CD8-positive, alpha-beta memory T cell (primary cell): ENCODE results near the gene SLC13A5. TPM values are rescaled to one million over a fixed set of nuclear protein-coding genes. Genes with fewer than 3 reads are reported as not detected.
A peak's percentile ranks its signal among the peaks of the same experiment; 100 is the strongest.

Source experiments
- CTCF ChIA-PET: fragments of 350-600 bp; sonication (Branson Sonifier 250); formaldehyde crosslinking; loops from one replicate; lab custom pipeline; 2021; ENCODE audit warnings: antibody characterized with exemption; lab: Charles Lee
- POLR2A ChIA-PET: fragments of 350-600 bp; sonication (Branson Sonifier 250); formaldehyde crosslinking; loops from one replicate; lab custom pipeline; 2021; ENCODE audit warnings: antibody characterized with exemption; lab: Charles Lee
- DNase-seq, 5 donors: peaks; one replicate each; pipeline versions ENCODE4 v3.0.0 to v3.0.0-alpha.2; 2020 to 2022; ENCODE audit warnings: mixed read lengths in 1 of 5
- H3K27ac ChIP-seq: one replicate; pipeline ENCODE4 v1.7.0; 2013; ENCODE audit warnings: low read depth, mild to moderate bottlenecking, low read length, moderate library complexity
- H3K27me3 ChIP-seq: 2 replicates; pipeline ENCODE4 v1.7.0; 2013; ENCODE audit warnings: low read length, mild to moderate bottlenecking; ENCODE audit not compliant: insufficient read depth, poor library complexity, severe bottlenecking
- H3K36me3 ChIP-seq: 2 replicates; pipeline ENCODE4 v1.7.0; 2013; ENCODE audit warnings: mild to moderate bottlenecking, low read length, moderate library complexity; ENCODE audit not compliant: insufficient read depth
- H3K4me1 ChIP-seq: 2 replicates; pipeline ENCODE4 v1.7.0; 2013; ENCODE audit warnings: mild to moderate bottlenecking, low read length, moderate library complexity; ENCODE audit not compliant: insufficient read depth
- H3K4me3 ChIP-seq: 2 replicates; pipeline ENCODE4 v1.7.0; 2013; ENCODE audit warnings: mild to moderate bottlenecking, low read length
- H3K9me3 ChIP-seq: 2 replicates; pipeline ENCODE4 v1.7.0; 2013; ENCODE audit warnings: mild to moderate bottlenecking, low read length
- H3K27ac Mint-ChIP-seq, 8 donors: one replicate each; pipeline ENCODE4 v1.8.0; 2020 to 2021; ENCODE audit warnings: mixed read lengths in 8 of 8, mild to moderate bottlenecking in 6 of 8, inconsistent platforms in 3 of 8, moderate library complexity in 3 of 8
- H3K27me3 Mint-ChIP-seq, 2 donors: one replicate each; pipeline ENCODE4 v1.8.0; 2020 to 2021; ENCODE audit warnings: mixed read lengths in 2 of 2, mild to moderate bottlenecking in 1 of 2, moderate library complexity in 1 of 2
- H3K36me3 Mint-ChIP-seq, 3 donors: one replicate each; pipeline ENCODE4 v1.8.0; 2020 to 2021; ENCODE audit warnings: mixed read lengths in 3 of 3, inconsistent platforms in 1 of 3, mild to moderate bottlenecking in 1 of 3
- H3K4me1 Mint-ChIP-seq, 3 donors: one replicate each; pipeline ENCODE4 v1.8.0; 2020 to 2021; ENCODE audit warnings: mixed read lengths in 3 of 3, inconsistent platforms in 1 of 3, mild to moderate bottlenecking in 1 of 3
- H3K4me3 Mint-ChIP-seq, 7 donors: one replicate each; pipeline ENCODE4 v1.8.0; 2020 to 2021; ENCODE audit warnings: mixed read lengths in 7 of 7, mild to moderate bottlenecking in 6 of 7, moderate library complexity in 4 of 7, inconsistent platforms in 2 of 7
- H3K9me3 Mint-ChIP-seq, 5 donors: one replicate each; pipeline ENCODE4 v1.8.0; 2020 to 2022; ENCODE audit warnings: mixed read lengths in 5 of 5, mild to moderate bottlenecking in 3 of 5, moderate library complexity in 2 of 5, inconsistent platforms in 1 of 5
- polyA plus RNA-seq: library from polyadenylated mRNA; unstranded; fragments of 300-500 nt; fragmentation: Illumina TruSeq; gene quantifications from one replicate; pipeline ENCODE4 v1.2.3, GENCODE V29; 2021
- total RNA-seq, 2 experiments: library from RNA; stranded (reverse); gene quantifications; one replicate each; pipeline ENCODE4 v1.2.3, GENCODE V29; 2021

Gene SLC13A5
- total and polyA plus RNA-seq, 3 experiments from 2014 or later, result not detected

GRCh38 chr17:6643451-6644125, 69.6 kb downstream of the SLC13A5 start:
- no peak for DNase-seq

GRCh38 chr17:6642592-6642991, 70.6 kb downstream of the SLC13A5 start:
- Mint-ChIP-seq H3K36me3 (peaks cover 0 to 61% (median 8%) of the 10 kb centered on the region in 3 donors), H3K4me3 (peak overlapping the region; percentile 4 to 94 (median 58)), H3K27me3 (peaks cover 0 to 3% of the 10 kb centered on the region in 2 donors), H3K27ac (peak overlapping the region; percentile 20 to 98 (median 74)), H3K9me3 (no peaks in the 10 kb centered on the region), H3K4me1 (peaks cover 40 to 83% (median 69%) of the 10 kb centered on the region in 3 donors)
- Histone ChIP-seq H3K4me3 (no peak overlapping the region), H3K27ac (no peak overlapping the region), H3K27me3 (no peaks in the 10 kb centered on the region), H3K36me3 (peaks cover 12% of the 10 kb centered on the region), H3K4me1 (peaks cover 29% of the 10 kb centered on the region), H3K9me3 (no peaks in the 10 kb centered on the region)
- ChIA-PET POLR2A (interaction anchor here (1.6 kb wide), 1 partner anchor 11 kb away, joined by 3 read pairs; no protein-coding TSS in a partner anchor), CTCF (interaction anchor here (1.6 kb wide), 1 partner anchor 9 kb away, joined by 7 read pairs; the partner anchor contains the start of genes C17orf100 and MED31)
- no peak for DNase-seq

More at GRCh38 chr17:6643451-6644125, 69.6 kb downstream of the SLC13A5 start:
- H3K4me3 Mint-ChIP-seq, result peak overlapping the region in 1 of 7 donors; percentile 51
- H3K27ac Mint-ChIP-seq, result peak overlapping the region in 6 of 8 donors; percentile 36 to 95 (median 65)
- H3K27ac ChIP-seq, result no peak overlapping the region
- H3K4me1 Mint-ChIP-seq, result peaks cover 43 to 83% (median 69%) of the 10 kb centered on the region in 3 donors
- peaks cover 0 to 71% (median 11%) of the 10 kb centered on the region in 3 donors for H3K36me3 Mint-ChIP-seq
- H3K4me1 ChIP-seq, result peaks cover 33% of the 10 kb centered on the region
- H3K36me3 ChIP-seq, result peaks cover 20% of the 10 kb centered on the region
- peaks cover 0 to 3% of the 10 kb centered on the region in 2 donors for H3K27me3 Mint-ChIP-seq
- H3K9me3 Mint-ChIP-seq, result no peaks in the 10 kb centered on the region
- H3K4me3 ChIP-seq, result no peak overlapping the region
- POLR2A ChIA-PET, result no interaction called here
- CTCF ChIA-PET, result no interaction called here
- H3K27me3 ChIP-seq, result no peaks in the 10 kb centered on the region
- H3K9me3 ChIP-seq, result no peaks in the 10 kb centered on the region

- Mint-ChIP-seq H3K27me3 (peaks cover 0 to 3% of the 10 kb centered on the region in 2 donors), H3K9me3 (no peaks in the 10 kb centered on the region), H3K36me3 (peaks cover 0 to 49% (median 8%) of the 10 kb centered on the region in 3 donors), H3K4me3 (peak overlapping the region; percentile 93 to 96 (median 95)), H3K4me1 (peaks cover 43 to 71% (median 60%) of the 10 kb centered on the region in 3 donors), H3K27ac (peak overlapping the region; percentile 95 to 99 (median 98))
- Histone ChIP-seq H3K27ac (peak overlapping the region; percentile 82), H3K9me3 (no peaks in the 10 kb centered on the region), H3K36me3 (peaks cover 9% of the 10 kb centered on the region), H3K4me3 (peak overlapping the region; percentile 66), H3K4me1 (peaks cover 25% of the 10 kb centered on the region), H3K27me3 (no peaks in the 10 kb centered on the region)
- peak in 1 of 5 donors; percentile 39 for DNase-seq
- CTCF ChIA-PET, result interaction anchor here (1.3 to 1.6 kb wide), 3 partner anchors 10 to 168 kb away, joined by 3 to 7 read pairs (median 4); partner anchors contain the start of genes C17orf100 and MED31
- POLR2A ChIA-PET, result interaction anchor here (0.6 to 1.6 kb wide), 4 partner anchors 10 to 1056 kb away, joined by 3 to 11 read pairs (median 3); partner anchors contain the start of genes C17orf100 and MED31
These were observed 71.8 kb downstream of the SLC13A5 start for GRCh38 chr17:6641247-6641863.

GRCh38 chr17:6640536-6641246, 72.5 kb downstream of the SLC13A5 start, which contains the start of the genes KIAA0753 and TXNDC17:
KIAA0753 (minus strand) TSS chr17:6640711; CDS start chr17:6635103, 5,608 bp downstream.
TXNDC17 (plus strand) TSS chr17:6641060; CDS start chr17:6641083, 23 bp downstream.
- peak within 1 kb of the TSS; percentile 95 to 99 (median 98) for H3K27ac Mint-ChIP-seq
- H3K4me3 Mint-ChIP-seq, result peak within 1 kb of the TSS; percentile 93 to 96 (median 95)
- peaks cover 0 to 42% (median 5%) of the 10 kb centered on the region in 3 donors for H3K36me3 Mint-ChIP-seq
- Histone ChIP-seq H3K4me1 (peaks cover 25% of the 10 kb centered on the region), H3K27ac (peak within 1 kb of the TSS; percentile 82), H3K4me3 (peak within 1 kb of the TSS; percentile 66), H3K36me3 (peaks cover 9% of the 10 kb centered on the region), H3K9me3 (no peaks in the 10 kb centered on the region), H3K27me3 (no peaks in the 10 kb centered on the region)
- H3K9me3 Mint-ChIP-seq, result no peaks in the 10 kb centered on the region
- POLR2A ChIA-PET, result interaction anchor here (0.7 to 2.1 kb wide), 4 partner anchors 10 to 1056 kb away, joined by 3 to 11 read pairs (median 6); partner anchors contain the start of genes C17orf100 and MED31
- CTCF ChIA-PET, result interaction anchor here (1.2 to 1.6 kb wide), 4 partner anchors 10 to 168 kb away, joined by 3 to 7 read pairs (median 4); partner anchors contain the start of genes C17orf100 and MED31
- H3K4me1 Mint-ChIP-seq, result peaks cover 38 to 64% (median 54%) of the 10 kb centered on the region in 3 donors
- peaks cover 0 to 3% of the 10 kb centered on the region in 2 donors for H3K27me3 Mint-ChIP-seq
- peak; percentile 84 to 93 (median 89) for DNase-seq

GRCh38 chr17:6639586-6640535, 73.3 kb downstream of the SLC13A5 start:
- Histone ChIP-seq H3K27ac (peak overlapping the region; percentile 82), H3K4me3 (peak overlapping the region; percentile 66), H3K36me3 (peaks cover 3% of the 10 kb centered on the region), H3K9me3 (no peaks in the 10 kb centered on the region), H3K27me3 (no peaks in the 10 kb centered on the region), H3K4me1 (peaks cover 25% of the 10 kb centered on the region)
- peaks cover 0 to 3% of the 10 kb centered on the region in 2 donors for H3K27me3 Mint-ChIP-seq
- H3K36me3 Mint-ChIP-seq, result peaks cover 0 to 39% (median 3%) of the 10 kb centered on the region in 3 donors
- DNase-seq, result peak in 2 of 5 donors; percentile 34 to 51
- peak overlapping the region; percentile 93 to 96 (median 95) for H3K4me3 Mint-ChIP-seq
- ChIA-PET CTCF (interaction anchor here (1.2 kb wide), 1 partner anchor 167 kb away, joined by 3 read pairs; no protein-coding TSS in a partner anchor), POLR2A (interaction anchor here (2.1 kb wide), 1 partner anchor 11 kb away, joined by 9 read pairs; the partner anchor contains the start of genes C17orf100 and MED31)
- H3K9me3 Mint-ChIP-seq, result no peaks in the 10 kb centered on the region
- H3K27ac Mint-ChIP-seq, result peak overlapping the region; percentile 84 to 99 (median 98)
- H3K4me1 Mint-ChIP-seq, result peaks cover 36 to 61% (median 47%) of the 10 kb centered on the region in 3 donors

- CTCF ChIA-PET, result no interaction called here
These were observed 74.1 kb downstream of the SLC13A5 start for GRCh38 chr17:6639014-6639585.

More at GRCh38 chr17:6639014-6639585, 74.1 kb downstream of the SLC13A5 start:
- H3K36me3 Mint-ChIP-seq, result peaks cover 0 to 38% (median 6%) of the 10 kb centered on the region in 3 donors
- no peaks in the 10 kb centered on the region for H3K27me3 ChIP-seq
- H3K36me3 ChIP-seq, result no peaks in the 10 kb centered on the region
- POLR2A ChIA-PET, result interaction anchor here (2.1 kb wide), 1 partner anchor 12 kb away, joined by 9 read pairs; the partner anchor contains the start of genes C17orf100 and MED31
- H3K4me1 Mint-ChIP-seq, result peaks cover 36 to 56% (median 46%) of the 10 kb centered on the region in 3 donors
- peak overlapping the region; percentile 93 to 96 (median 95) for H3K4me3 Mint-ChIP-seq
- peaks cover 25% of the 10 kb centered on the region for H3K4me1 ChIP-seq
- peak overlapping the region; percentile 66 for H3K4me3 ChIP-seq
- H3K9me3 ChIP-seq, result no peaks in the 10 kb centered on the region
- peak overlapping the region; percentile 82 for H3K27ac ChIP-seq
- H3K27ac Mint-ChIP-seq, result peak overlapping the region; percentile 24 to 99 (median 98)
- H3K9me3 Mint-ChIP-seq, result no peaks in the 10 kb centered on the region
- no peak for DNase-seq
- H3K27me3 Mint-ChIP-seq, result peaks cover 0 to 3% of the 10 kb centered on the region in 2 donors
